Measurements from ENCODE around the gene BPGM. TPM values are rescaled to one million over a fixed set of nuclear protein-coding genes. Genes with fewer than 3 reads are reported as not detected.
"Not testable (repeated sequence)": the region's sequence is repeated elsewhere in the genome, so short reads cannot be mapped to it uniquely, and the experiment has no call there.

BPGM gene
- total RNA-seq, 1 donor from 2014 or later: 28.2 TPM

DNA sequence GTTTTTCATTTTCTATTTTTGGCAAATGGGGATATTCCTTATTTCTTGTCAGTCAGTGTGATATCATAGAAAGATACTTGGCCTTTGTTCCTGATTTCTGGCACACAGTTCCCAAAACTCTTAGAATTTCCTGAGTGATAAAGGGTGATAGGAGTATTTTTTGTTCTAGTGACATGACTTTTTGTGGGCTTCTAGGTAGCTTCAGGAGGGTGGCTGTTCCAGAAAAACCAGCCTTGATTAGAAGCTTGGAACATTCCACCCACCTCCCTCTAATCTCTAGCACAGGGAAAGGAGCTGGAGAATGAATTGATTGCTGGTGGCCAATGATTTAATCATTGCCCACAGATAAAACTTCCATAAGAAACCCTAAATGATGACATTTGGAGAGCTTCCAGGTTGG is 17.2 kb upstream of the BPGM start:
- DNase-seq (ENCODE audit: low spot score) (no peak), ATAC-seq (no peak)
- intact Hi-C loops (cut with DNase I): no loop called here

DNA sequence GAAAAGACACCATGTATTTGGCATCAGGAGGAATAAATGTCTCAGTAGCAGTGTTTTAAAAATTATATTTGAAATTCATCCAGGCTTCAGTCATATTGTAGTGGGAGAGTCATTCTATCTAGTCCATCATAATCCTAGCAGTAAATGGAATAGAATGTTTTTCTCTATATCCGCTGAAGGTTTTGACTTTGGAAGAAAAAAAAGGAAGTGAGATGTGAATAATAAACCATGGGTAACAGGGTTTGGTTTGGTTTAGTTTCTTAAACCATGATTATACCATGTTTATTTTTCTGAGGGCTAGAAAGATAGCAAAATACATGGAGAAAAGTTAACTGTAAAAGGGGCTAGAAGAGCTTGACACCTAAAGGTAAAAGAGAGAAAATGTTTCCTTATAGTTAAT is 16.4 kb upstream of the BPGM start:
- ATAC-seq (no peak), DNase-seq (ENCODE audit: low spot score) (no peak)
- intact Hi-C loops (cut with DNase I): no loop called here

DNA sequence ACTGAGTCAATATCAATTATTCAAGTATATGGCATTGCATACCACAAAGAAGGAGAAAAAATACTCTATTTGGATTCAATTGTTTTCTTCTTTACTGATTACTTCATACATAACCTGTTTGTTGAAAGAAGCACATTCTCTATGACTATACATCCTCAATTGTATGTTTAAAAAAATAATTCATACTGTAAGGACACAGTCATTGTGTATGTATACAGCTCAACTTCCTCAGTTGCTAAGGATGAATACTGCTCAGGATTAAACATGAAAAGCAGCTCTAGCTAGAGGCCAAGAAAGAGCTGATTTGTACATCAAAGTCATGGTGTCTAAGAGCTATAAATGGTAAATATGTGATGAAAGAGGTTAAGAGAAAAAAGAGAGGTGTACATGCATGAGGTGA is 15.8 kb upstream of the BPGM start:
- intact Hi-C loops (cut with DNase I): no loop called here
- no peak for ATAC-seq

DNA sequence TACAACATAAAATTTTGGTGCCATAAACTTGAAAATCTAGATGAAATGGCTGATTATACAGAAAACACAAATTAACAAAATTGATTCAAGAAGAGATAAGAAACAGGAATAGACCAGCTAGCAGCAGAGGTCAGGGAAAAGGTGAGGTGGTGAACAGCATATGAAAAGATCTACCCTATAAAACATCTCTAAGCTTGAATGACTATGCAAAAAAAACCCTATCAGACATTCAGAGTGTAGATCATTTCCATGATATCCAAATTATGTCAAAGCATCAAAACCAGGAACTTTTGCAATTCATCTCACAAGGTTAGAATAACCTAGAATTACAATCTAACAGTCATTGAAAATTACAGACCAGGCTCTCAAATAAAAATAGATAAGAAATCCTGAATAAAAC is 14.6 kb upstream of the BPGM start:
- ATAC-seq (no peak), DNase-seq (ENCODE audit: low spot score) (no peak)
- intact Hi-C loops (cut with DNase I): no loop called here

More for the DNA sequence above, 15.8 kb upstream of the BPGM start:
- no peak for DNase-seq (ENCODE audit: low spot score)

DNA sequence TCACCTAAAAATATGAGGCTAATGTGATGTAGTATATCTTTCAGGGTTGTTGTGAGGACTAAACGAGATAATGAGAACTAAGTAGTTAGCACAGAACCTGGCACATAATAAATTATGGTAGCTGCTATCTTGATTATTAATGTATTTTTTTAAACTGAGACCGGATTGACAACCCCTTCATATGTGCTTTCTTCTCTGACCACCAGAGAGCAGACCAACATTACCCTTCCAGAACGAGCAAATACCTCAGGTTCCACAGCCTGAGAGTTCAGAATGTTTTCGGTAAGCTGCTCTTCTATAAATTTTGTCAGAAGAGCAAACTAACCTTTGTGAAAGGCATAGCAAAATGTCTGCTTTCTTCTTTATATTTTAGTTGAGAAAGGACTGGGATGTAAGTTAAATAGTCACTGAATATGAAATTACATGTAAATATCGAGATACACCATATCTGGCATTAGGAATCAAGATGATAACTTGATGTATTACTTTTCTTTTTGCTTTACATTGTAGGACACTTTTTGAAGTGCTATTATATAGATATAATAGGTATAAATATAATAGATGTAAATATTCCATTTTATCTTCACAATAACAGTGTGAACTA is 13.6 kb upstream of the BPGM start:
- DNase-seq (ENCODE audit: low spot score) (no peak), ATAC-seq (no peak)
- intact Hi-C loops (cut with DNase I): no loop called here

DNA sequence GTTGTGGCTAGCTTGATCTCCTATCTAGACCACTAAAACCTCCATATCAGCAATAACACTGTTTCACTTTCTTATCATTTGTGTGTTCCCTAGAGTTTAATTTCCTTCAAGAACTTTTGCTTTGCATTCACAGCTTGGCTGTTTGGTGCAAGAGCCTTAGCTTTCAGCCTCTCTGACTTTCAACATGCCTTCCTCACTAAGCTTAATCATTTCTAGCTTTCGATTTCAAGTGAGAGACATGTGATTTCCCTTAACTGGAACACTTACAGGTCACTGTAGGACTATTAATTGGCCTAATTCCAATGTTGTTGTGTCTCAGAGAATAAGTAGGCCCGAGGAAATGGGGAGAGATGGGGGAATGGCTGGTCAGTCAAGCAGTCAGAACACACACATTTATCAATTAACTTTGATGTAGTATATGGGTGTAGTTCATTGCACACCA is 10.6 kb upstream of the BPGM start:
- no peak for ATAC-seq
- intact Hi-C loops (cut with DNase I): no loop called here
- no peak for DNase-seq (ENCODE audit: low spot score)

DNA sequence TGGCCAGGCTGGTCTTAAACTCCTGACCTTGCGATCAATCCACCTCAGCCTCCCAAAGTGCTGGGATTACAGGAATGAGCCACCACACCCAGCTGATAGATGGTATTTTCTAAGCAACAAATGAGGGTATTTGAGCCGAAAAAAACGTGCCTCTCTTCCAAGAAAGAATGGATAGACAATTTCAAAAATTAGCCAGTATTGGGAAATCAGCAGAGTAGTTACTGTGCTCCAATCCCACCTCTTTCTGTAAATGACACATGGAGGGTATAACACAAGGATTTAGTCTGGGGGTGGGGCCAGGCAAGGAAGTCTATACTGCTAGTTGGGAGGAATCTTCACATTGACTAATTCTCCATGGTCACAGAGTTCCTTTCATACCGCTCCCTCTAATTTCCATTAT is 9.2 kb upstream of the BPGM start:
- ATAC-seq: no peak
- no peak for DNase-seq (ENCODE audit: low spot score)
- intact Hi-C loops (cut with DNase I): no loop called here

DNA sequence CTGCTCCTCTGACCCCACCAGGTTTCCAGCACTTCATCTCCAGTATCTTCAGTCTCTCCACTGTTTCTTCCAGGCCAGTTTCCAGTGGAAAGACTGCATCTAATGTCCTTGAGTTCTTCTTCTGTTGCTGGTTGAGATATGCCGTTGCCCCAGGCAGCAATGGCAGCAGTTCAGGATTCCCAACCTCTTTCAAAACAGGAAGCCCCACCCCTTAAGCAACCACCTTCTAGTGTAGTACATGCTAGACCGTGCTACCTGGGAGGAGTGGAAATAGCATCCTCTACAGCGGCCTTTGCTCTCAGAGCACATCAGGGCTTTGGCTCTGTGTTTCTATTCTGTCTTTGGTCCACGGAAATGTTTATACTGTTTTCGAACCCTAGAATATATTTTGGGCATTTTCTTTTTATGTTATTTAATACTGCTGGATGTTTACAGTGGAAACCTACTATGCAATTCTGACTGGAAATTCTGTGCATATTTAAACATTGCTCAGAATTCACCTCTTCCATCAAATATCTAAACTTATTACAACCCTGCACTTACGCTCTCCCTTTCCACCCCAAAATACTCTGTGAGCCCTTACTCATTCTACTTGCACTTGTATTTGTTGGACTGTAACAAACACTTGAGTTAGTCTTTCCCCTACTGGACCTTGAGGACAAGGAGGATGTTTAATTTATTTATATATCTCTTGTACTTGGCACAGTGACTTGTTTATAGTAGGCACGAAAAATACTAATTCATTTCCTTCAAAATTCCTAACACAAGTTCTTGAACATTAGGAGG is 8.5 kb upstream of the BPGM start:
- no peak for ATAC-seq
- intact Hi-C loops (cut with DNase I): no loop called here
- DNase-seq (ENCODE audit: low spot score): no peak

DNA sequence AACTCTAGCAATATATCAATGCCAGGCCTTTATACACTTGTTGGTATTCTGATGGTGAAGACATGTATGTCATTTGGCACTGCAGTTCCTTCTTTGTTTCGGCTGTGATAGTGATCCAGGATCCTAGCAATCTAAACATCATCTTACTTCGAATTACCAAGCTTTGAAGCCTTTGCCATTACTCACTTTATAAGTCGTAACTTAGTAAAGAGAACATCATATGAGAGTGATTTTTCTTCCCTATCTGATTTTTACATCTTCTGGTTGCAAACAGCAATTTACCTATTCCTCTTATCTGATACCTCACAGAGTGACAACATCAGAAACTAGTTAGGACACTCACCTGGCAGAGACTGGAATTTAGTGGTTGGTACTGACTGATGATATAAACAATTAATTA is 7.6 kb upstream of the BPGM start:
- DNase-seq (ENCODE audit: low spot score): no peak
- intact Hi-C loops (cut with DNase I): no loop called here
- no peak for ATAC-seq

DNA sequence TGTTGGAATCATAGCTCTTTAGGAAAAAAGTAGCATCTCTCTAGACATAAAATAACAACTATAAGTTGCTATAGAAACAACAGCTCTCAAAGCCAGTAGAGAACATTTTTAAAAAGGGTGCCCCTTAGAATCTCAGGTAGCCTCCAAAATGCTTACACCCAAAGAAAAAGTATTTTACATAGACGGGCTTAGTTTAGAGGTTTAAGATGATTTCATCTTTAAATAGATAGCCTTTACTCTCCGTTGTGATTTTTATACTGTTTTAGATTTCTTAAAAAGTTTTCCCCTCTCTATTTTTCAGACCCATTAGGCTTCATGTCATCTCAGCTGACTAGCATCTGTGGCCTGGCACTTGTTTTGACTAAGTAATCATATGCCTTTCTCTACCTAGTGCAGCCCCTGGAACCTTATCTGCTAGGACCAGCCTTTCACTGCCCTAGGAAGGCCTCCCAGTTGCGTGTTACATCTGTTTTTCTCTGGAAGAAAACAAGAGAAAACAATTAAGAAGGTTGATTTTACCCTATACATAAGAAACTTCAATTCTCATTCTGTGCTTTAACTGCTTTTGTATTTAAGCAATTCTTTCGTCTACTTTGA is 6.9 kb upstream of the BPGM start:
- intact Hi-C loops (cut with DNase I): no loop called here
- ATAC-seq: no peak

DNA sequence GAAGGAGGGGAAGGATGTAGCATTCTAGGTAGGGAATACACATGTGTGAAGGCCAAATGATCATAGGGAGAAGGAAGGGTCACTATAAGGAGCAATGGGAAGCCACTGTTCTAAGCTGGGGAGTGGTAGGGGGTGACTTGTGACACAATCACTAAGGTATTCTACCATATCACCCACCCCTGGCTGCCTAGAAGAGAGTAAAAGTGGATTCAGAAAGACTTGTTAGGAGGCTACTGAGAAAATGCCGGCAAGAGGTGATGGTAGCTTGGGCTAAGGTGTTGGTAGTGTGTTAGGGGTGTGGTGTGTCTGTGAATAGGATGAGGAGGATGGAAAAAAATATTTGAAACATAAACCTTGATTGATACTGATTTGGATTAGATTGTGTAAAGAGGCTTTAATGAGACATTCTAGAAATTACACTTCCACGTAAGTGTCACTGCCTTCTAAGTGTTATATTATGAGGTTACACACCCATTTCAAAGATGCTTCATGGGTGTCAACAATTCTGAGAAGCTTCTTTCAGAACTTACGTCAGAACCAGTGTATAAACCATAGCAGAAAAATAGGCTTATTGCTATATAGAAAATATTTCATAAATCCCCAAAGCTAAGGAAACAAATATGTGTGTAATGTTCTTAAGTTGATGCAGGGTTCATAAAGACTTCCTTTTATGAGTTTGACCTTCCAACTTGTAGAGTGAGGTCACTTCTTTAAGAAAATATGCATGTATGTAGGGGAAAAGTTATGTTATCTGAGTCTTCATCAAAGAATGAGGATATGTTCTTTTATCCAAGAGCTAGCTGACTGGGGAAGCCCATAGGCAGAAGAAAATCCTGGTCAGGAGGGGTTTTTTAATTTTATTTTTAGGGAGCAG is 5.6 kb upstream of the BPGM start:
- intact Hi-C loops (cut with DNase I): no loop called here
- ATAC-seq (no peak), DNase-seq (ENCODE audit: low spot score) (no peak)

More for the DNA sequence above, 6.9 kb upstream of the BPGM start:
- no peak for DNase-seq (ENCODE audit: low spot score)

DNA sequence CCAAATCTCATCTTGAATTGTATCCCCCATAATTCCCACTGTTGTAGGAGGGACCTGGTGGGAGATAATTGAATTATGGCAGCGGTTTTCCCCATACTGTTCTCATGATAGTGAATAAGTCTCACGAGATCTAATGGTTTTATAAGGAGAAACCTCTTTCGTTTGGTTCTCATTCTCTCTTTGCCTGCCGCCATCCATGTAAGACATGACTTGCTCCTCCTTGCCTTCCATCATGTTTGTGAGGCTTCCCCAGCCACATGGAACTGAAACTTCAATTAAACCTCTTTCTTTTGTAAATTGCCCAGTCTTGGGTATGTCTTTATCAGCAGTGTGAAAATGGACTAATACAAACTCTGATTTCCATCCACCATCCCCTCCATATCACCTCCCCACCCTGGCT is 4.7 kb upstream of the BPGM start:
- DNase-seq (ENCODE audit: low spot score); ATAC-seq; intact Hi-C loops (cut with DNase I): not testable (repeated sequence)

DNA sequence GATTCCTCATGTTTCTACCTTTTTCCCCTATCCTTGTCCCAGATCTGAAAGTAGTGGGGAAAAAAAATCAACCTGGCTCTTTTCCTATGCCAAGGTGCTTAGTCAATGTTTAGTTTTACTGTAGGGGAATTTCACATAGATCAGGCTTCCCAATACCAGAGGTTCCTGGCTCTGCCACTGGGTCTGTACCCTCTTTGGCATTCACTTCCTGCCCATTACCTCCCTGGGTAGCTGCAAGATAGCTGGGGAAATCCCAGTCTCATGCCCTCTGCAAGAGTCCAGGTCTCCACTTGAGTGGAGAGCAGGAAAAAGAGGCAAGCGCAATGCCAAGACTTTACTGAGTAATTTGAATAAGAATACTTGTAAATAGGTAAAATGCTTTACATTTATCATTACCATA is 3.5 kb upstream of the BPGM start:
- intact Hi-C loops (cut with DNase I): no loop called here
- DNase-seq (ENCODE audit: low spot score) (no peak), ATAC-seq (no peak)

DNA sequence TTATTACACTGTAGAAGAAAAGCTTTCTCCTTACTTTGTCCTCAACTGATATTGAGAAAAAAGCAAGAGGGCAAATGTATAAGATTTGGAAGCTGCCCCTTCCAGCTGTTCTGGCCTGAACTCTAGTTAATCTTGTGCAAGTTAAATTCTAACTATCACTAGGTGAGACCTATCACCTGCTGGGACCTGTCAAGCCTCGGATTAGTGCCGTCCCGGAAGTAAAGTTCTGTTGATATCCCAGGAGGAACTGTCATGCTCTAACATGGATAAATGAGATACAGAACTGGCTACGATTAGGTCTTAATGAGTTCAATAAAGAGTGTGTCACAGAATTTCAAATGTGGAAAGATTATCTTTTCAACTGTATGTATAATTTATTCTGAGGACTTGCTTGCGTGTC is 1.2 kb upstream of the BPGM start:
- DNase-seq (ENCODE audit: low spot score) (no peak), ATAC-seq (no peak)
- intact Hi-C loops (cut with DNase I): no loop called here

DNA sequence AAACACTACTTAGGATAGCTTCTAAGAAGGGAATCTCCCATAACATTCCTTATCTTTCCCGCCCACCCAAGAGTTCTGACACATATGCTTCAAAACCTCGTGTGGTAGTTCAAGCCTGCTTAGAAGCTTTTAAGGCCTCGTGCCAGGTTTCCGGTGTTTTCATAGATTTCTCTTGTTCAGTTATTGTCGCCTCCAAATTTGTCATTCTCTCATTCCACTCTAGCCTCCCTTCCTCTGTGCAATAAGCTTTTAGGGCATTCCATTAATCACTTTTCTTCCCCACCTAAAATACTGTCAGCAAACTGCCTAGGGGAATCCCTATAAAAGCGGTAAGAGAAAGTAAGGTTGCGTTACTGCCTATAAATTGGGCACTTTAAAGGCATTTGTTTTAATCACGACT is 718 bp upstream of the BPGM start:
- ATAC-seq: no peak
- DNase-seq (ENCODE audit: low spot score): no peak
- intact Hi-C loops (cut with DNase I): no loop called here

DNA sequence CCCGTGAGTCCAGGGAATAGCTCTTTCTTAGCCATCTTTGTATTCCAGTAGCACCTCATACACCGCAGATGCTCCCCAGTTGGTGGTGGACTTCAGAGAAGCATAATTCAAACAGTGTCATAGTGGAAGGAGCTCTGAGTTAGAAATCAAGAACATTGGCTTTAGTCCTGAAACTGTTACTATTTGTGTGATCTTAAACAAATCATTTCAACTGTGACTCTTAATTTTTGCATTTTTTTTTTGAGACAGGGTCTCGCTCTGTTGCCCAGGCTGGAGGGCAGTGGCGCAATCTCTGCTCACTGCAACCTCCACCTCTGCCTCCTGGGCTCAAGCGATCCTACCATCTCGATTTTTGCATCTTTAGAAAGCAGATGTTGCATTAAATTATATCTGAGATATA is 1.8 kb downstream of the BPGM start:
- ATAC-seq (no peak), DNase-seq (ENCODE audit: low spot score) (no peak)
- intact Hi-C loops (cut with DNase I): no loop called here

DNA sequence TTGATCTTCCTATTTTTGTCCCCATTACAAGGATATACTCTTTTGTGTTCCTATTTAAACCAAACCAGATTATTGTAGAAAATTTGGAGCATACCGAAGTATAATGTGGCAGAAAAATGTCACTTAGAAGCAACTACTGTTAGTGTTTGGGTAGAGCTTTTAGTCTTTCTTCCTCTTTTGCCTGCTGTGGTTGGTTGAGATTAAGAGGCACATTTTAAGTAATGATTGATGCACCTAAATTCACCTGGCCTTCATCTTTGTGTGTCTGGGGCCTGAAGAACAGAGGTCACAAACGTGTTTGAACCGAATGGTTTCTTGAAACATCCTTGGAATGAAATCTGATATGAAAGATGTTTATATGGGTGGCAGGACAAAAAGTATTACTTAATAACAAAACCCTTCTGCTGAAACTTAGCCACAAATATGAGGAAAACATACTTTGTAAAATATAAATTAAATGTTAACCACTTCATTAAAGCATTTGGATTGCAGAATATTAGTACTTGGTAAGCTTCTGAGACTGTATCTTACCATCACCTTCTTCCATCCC is 2.6 kb downstream of the BPGM start:
- ATAC-seq (no peak), DNase-seq (ENCODE audit: low spot score) (no peak)
- intact Hi-C loops (cut with DNase I): no loop called here

DNA sequence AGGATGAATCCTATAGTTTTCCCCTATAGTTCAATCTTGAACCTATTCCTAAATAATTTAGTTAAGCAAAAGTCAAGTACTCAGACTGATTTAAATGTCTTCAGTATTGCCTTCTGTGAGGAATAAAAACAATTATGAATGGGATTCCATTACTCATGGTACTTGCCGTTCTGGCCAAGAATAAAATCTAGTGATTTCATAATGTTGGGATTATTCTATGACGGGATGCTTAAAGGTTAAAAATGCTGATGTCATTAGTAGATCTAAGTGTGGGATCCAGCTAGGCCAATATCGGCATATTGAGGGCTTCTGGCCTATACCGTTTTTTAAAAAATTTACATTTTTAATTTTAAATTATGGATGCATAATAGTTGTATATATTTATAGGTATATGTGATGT is 5.3 kb downstream of the BPGM start:
- no peak for DNase-seq (ENCODE audit: low spot score)
- intact Hi-C loops (cut with DNase I): no loop called here
- ATAC-seq: no peak

DNA sequence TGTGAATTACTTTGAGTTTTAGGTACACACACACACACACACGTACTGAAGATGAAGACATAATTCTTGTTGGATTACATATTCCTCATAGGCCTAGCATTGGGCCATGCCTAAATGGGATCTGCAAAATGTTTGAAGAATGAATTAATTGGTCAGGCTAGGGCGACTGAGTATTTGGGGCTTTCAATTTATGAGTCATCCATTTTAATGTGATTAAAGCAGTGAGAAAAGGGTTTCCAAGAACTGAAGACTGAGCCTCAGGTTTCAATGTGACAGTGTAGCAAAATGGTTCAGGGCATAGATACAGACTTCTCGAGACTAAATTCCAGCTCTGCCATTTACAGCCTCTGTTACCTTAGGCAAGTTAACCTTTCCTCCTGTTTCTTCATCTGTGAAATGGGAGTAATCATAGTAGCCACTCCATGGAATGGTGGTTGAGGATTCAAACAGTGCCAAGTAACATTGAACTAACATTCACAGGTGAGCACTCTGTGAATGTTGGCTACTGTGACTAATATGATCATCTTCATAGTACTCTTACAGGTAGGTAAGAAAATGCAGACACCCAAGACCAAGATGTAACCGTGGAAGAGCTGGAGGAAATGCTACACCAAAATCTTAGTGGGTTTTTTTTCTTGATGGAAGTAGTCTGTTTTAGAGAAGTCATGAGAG is 7.6 kb downstream of the BPGM start:
- ATAC-seq (no peak), DNase-seq (ENCODE audit: low spot score) (no peak)
- intact Hi-C loops (cut with DNase I): no loop called here

Measured in sciatic nerve (tissue), 2 donors.